EH (cell line): ENCODE results near the gene CSF2RB.
A peak's percentile ranks its signal among the peaks of the same experiment; 100 is the strongest.

Experiments used
- DNase-seq: peaks from one replicate; pipeline ENCODE4 v3.0.0-alpha.2; 2015; ENCODE audit warnings: low read depth

CSF2RB gene

DNA sequence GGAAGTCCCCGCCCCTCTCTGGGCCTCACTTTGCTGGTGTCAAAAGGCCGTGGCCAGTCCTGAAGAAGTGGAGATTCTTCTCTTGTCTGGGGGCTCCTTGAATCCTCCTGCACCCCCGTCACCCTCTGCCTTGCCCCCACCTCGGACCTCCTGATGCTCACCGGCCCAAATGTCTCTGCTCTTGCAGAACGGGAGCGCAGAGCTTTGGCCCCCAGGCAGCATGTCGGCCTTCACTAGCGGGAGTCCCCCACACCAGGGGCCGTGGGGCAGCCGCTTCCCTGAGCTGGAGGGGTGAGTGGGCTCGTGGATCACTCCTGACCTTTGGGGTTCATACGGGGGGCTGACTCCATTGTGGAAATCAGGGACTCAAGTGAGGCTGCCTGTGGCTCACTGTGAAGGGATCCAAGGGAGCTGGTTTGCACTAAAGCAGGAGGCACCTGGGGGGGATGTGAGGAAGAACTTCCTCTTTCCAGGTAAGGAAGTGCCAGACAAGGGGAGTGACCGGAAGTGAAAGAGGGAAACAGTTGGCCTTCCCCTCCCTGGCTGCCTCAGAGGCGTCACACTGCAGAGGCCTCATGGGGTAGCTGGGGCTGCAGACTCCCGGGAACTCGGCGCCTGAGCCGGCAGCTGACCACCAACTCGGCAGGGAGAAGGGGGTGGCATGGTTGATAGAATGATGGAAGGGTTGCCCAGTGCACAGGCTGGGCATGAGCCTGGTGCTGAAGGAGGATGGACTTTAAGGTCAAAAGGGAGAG is 23.1 kb downstream of the CSF2RB start:
- DNase-seq: no peak

GRCh38 chr22:36937319-36938027 is 24.0 kb downstream of the CSF2RB start:
- DNase-seq: no peak

DNA sequence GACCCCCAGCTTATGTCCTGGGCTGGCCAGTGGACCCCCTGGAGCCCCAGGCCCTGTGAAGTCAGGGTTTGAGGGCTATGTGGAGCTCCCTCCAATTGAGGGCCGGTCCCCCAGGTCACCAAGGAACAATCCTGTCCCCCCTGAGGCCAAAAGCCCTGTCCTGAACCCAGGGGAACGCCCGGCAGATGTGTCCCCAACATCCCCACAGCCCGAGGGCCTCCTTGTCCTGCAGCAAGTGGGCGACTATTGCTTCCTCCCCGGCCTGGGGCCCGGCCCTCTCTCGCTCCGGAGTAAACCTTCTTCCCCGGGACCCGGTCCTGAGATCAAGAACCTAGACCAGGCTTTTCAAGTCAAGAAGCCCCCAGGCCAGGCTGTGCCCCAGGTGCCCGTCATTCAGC is 24.6 kb downstream of the CSF2RB start:
- DNase-seq: no peak

GRCh38 chr22:36938886-36939285 is 25.5 kb downstream of the CSF2RB start:
- DNase-seq: no peak

DNA sequence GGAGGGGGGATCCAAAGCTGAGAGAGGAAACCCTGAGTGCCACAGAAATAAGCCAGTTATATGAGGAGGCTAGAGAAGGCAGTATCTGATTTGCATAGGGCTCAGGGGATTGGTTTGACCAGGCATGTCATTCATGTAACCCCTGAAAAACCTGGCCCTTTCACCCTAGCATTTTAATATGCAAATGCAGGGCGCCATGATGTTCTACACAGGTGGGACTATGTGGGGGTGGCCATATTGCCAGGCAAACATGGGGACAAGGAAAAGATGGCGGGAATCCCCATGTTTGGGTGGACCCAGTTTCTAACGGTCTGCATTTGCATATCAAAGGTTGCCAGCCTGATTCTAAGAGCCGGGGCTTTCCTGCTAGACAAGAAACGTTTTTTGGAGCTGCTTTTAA is 27.2 kb downstream of the CSF2RB start:
- no peak for DNase-seq

DNA sequence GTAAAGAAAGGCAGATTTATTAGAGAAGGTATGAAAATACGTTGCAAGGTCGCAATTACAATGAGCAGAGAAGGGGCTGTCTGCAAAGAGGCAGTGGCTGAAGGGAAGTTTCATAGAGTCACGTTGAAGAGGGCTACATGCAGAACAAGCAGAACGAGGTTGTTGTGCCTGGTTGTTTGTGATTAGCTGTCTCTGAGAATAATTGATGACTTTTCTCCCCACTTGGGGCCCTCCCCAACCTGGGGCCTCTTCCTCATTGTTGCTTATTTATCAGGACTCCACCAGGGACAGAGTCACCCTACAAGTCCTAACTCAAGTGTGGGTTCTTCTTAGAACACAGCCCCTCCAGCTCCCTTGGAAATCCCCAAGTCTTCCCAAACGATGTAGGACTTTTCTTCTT is 29.1 kb downstream of the CSF2RB start:
- no peak for DNase-seq

GRCh38 chr22:36946421-36947158 is 33.2 kb downstream of the CSF2RB start:
- peak; percentile 8 for DNase-seq

DNA sequence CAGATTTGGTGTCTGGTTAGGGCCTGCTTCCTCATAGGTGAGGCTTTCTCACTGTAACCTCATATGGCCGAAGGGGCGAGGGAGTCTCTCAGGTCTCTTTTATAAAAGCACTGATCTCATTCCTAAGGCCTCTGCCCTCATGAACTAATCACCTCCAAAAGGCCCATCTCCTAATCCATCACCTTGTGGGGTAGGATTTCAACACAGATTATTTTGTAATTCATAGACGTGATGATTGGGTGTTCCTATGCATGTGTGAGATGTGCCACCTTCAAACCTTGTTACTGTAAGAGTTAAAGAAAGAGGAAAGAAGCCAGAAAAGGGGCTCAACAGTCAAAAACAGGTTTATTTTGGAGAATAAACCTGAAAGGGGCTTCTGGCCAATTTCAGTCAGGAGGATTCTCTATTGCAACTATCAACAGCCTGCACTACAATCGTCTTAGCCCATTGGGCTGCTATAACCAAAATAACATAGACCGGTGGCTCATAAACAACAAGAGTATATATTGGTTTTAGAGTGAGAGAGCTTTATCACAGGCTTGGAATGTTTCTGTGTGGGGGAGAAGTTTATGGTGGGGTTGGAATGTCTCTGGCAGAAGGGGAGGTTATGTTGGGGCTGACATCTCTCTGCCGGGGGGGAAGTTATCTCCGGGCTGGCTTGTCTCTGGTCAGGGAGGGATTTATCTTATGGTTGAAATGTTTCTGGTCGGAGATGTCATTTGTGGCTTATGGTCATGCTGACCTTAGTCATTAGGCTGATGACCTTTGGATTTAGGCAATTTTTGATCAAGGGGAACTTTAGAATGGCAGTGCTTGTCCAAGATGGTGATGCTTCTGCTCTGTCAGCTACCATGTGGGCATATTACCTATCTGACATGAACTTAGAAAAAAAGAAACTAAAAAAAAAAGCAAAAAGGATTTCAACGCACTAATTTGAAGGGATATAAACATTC is 35.1 kb downstream of the CSF2RB start:
- peak; percentile 46 for DNase-seq

DNA sequence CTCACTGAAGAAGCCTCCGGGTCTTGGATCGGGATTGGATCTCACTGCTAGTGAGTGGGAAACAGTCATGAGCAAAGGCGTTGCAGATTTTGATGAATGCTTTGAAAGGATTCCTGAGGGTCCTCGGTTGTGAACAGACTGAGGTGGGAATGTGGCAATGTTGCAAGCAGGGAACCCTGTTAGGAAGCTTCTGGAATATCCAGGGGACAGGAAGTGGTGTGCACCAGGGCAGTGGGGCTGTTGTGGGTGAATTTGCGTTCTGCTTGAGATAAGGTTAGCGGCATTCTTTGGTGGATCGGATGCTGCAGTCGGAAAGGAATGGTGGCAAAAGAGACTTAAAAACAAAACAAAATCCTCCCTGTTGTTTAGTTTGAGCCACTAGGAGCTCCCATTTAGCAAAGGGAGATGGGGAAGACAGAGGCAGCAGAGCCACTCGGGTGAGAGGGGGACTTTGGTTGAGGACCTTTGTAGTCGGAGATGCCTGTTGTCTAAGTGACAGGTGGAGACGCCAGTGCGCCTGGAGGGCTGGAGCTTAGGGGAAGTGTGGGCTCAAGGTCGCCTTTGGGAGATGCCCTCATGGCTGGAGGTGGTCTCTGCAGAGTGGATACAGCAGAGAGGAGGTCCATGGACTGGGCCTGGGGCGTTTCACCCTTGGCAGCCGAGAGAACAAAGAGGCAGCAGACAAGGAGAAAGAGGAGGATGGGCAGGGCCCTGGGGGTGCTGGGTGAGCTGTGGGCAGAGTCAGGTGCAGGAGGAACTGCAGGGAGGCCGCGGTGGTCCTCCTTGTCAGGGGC is 37.6 kb downstream of the CSF2RB start:
- DNase-seq: no peak

GRCh38 chr22:36951746-36952145 is 38.3 kb downstream of the CSF2RB start:
- no peak for DNase-seq

DNA sequence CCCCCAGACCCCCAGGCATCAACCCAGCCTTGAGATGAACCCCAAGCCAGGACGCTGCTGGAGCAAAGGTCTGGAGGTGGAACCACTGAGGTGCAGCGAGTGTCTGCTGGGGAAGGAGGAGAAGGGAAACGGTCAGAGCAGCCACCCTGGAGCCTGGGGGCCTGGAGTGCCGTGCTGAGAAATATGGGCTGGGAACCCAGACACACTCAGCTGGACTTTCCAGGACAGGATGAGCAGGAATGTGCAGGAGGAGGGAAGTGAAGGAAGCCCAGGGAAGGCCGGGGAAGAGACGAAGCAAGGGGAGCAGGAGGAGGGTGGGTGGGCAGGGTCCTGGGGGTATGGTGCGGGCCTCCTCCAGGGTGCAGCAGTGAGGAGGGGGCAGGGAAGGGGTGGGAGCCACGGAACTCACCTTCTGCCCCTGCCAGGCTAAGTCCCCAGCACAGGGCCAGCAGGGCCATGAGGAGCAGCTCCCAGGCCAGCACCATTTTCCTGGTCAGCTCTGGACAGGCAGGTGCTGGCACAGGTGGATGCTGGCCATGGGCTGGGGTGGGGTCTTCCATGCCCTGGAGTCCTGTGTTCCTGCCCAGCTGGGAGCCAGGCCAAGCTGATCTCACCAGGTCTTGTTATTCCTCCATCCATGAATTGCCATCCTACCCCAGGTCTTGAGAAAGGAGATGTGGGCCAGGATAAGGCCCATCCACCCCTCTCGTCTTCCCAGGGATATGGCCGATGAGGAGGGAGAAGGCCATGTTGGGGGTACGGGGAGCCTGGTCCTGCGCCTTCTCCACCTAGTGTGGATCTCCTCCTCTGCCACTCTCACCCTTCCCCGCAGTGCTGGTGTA is 40.0 kb downstream of the CSF2RB start:
- DNase-seq: no peak

GRCh38 chr22:36954251-36955014 is 41.0 kb downstream of the CSF2RB start:
- no peak for DNase-seq

DNA sequence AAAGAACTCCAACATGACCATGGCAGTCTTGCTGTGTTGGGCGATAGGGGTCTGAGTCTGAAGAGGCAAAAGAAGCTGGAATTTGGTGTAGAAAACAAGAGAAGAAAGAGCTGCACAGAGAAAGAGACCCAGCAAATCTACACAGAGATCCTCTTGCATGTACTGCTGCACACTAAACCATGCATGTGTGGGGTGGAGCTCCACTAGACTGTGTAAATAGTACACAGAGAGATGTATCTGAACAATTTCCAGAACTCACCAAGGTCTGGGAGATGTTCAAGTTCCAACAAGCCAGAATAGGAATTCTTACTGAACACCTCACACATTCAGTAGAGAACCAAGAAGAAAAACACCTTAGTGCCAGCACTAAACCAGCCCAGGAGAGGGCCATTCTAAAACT is 42.3 kb downstream of the CSF2RB start:
- no peak for DNase-seq

DNA sequence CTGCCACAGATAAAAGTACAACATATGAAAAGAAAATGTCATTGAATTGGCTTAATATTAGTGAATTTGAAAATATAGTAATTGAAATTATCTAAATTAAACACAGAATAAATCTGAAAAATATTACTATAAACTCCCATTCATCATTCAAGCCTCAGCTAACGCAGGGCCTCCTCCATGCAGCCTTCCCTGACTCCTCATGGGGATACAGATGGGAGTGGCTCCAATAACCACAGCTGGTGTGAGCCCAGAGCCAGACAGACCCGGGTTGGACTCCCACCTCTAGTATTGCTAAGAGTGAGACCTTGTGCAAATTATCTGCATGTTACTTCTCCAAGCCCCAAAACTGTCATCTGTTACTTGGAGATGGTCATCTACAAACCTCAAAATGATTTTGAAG is 44.9 kb downstream of the CSF2RB start:
- no peak for DNase-seq

DNA sequence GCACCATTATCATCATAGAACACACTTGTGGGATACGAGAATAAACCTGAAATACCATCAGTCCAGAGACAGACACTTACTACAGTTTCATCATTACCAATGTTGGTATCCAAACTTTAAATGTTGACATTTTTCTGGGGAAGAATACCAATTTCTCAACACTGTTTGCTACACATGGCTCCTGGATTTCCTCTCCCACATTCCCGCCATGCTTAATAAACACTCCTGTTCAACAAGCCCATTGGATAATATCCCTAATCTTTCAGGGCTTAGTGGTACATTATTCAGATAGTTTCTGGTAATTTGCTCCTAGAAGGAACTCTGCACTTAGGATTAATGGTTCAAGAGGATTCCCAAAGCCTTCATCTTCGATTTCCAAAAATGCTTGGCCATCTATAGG is 48.2 kb downstream of the CSF2RB start:
- no peak for DNase-seq

DNA sequence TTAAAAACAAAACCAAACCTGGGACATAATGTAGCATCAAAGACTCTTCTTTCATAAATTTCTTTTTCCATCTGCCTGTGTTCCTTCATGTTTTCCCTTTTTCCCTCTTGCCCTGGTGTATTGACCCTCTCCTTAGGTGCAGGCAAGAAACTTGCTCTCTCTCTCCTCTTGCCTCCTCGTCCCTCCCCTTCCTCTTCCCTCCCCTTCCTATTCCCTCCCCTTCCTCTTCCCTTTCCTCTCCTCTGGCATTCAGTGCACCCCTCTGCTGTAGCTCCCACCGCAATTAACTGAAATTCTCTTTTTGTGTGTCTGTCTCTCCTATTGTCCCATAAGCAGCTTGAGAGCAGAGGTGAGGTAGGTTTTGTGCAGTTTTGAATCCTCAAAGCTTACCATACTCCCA is 49.9 kb downstream of the CSF2RB start:
- no peak for DNase-seq

GRCh38 chr22:36964106-36964505 is 50.7 kb downstream of the CSF2RB start:
- no peak for DNase-seq

DNA sequence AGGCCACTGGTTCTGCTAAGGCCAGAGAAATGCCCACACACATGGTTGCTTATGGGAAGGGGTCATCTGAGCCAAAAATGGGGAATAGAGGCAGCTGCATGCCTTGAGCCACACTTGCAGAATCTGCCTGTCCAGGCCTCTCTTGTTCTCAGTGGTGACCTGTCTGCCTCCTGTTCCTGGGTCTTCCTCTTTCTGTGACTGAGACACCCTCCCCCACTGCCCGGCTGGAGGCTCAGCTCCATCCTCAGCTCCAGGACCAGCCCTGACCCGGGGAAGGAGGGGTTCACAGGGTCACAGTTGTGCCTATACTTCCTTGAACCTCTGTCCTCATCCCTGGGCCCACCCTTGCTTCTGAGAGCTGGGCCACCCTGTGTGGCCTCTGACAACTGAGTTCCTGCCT is 52.3 kb downstream of the CSF2RB start:
- no peak for DNase-seq

- DNase-seq: peak; percentile 18
These were observed 53.6 kb downstream of the CSF2RB start for GRCh38 chr22:36966851-36967540.
